Stimulated activated CD4-positive, alpha-beta T cell treated with anti-CD3 and anti-CD28 coated beads, Interleukin-4, amount 100 ng/mL, for 24 hours (primary cell): Measurements from ENCODE around the gene ARPP19.
"Not testable (repeated sequence)": the region's sequence is repeated elsewhere in the genome, so short reads cannot be mapped to it uniquely, and the experiment has no call there.

ENCODE experiments used
- DNase-seq: peaks from one replicate; pipeline ENCODE4 v3.0.0-alpha.2; 2020

Gene ARPP19

DNA sequence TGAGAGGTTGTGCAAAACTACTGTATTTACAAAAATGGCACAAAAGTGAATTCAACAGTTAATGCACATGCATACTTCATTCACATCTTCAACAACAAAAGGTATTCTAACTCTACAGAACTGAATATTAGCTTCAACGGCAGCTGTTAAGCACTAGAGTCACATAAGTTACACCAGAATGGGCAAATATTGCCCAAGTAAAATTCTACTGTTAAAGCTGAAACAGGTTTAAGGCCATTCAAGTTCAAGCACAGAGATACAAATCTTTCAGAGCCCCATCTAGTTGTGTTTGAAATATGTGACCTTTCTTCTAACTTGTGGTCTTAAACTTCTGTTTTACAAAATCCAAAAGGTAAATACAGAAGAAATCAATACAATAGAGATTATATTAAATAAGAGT lies 17.6 kb downstream of the ARPP19 start:
- not testable (repeated sequence) for DNase-seq

DNA sequence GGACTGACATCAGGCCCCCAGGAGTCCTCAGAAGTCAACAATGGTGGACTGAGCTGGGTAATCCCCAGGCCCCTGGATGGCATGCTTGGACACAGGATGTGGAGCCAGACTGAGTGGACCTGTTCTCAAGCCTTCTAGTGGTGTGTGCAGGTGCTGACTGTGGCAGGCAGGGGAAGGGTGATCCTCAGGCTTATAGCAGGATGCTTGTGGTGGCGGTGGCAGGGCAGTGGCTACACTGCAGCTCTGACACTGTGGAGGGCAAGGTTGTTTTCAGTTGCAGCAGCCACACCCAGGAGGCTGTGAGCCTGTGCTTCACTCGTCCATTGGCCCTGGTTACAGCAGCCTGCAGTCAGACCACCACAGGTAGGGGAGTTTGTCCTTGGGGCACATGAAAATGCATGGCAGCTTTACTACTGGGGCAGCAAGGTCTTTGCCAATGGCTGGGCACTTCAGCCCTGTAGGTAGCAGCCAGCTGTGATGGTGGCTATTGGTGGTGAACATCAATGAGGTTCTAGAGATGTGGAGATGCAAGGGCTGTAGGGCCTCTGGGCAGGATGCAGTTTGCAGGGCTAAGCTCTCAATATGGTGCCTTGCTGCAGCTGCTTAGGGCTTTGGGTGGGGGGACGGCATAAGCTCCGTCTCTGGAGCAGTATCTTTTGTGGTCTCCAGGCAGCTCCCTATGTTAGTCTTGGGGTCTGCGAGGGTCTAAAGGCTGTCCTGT lies 22.6 kb downstream of the ARPP19 start:
- no peak for DNase-seq

DNA sequence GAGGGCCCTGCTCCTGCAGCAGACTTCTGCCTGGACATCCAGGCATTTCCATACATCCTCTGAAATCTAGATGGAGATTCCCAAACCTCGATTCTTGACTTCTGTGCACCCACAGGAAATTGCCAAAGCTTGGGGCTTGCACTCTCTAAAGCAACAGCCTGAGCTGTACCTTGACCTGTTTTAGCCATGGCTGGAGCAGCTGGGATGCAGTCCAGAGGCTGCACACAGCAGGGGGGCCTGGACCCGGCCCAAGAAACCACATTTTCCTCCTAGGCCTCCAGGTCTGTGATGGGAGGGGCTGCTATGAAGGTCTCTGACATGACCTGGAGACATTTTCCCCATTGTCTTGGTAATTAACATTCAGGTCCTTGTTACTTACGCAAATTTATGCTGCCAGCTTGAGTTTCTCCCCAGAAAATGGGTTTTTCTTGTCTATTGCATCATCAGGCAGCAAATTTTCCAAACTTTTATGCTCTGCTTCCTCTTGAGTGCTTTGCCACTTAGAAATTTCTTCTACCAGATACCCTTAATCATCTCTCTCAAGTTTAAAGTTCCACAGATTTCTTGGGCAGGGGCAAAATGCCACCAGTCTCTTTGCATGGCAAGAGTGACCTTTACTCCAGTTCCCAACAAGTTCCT lies 28.3 kb downstream of the ARPP19 start:
- DNase-seq = no peak

DNA sequence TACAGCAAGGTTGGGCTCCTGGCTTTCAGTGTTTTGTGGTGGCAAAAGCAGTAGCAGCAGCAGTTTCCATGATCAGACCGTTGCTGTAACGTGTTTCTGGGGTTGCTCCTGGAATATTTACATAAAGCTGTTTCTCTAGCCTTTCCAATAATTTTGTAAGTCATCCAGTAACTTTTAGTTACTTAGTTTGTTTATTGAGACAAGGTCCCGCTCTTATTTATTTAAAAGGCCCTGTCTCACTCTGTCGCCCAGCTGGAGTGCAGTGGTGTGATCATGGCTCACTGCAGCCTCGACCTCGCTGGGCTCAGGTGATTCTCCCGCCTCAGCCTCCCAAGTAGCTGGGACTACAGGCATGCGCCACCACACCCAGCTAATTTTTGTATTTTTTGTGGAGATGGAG lies 31.4 kb downstream of the ARPP19 start:
- DNase-seq = no peak

DNA sequence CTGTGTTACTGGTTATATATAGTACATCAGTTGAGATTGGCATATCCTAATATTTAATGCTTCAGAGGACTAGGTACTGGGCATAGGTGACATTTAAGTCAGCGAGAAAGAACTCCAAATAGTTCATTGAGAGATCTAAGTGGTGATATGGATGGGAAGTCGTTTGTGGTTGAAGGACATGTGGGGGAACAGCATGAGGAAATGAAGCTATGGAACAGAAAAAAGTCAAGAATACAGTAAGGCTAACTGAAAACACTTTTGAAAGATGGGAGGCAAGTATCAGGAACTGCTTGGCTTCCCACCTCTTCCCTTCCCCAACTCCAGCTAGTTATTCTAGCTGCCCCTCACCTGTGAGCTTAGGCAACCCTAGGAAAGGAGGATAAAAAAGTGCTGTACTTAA lies 36.4 kb downstream of the ARPP19 start:
- DNase-seq = no peak

DNA sequence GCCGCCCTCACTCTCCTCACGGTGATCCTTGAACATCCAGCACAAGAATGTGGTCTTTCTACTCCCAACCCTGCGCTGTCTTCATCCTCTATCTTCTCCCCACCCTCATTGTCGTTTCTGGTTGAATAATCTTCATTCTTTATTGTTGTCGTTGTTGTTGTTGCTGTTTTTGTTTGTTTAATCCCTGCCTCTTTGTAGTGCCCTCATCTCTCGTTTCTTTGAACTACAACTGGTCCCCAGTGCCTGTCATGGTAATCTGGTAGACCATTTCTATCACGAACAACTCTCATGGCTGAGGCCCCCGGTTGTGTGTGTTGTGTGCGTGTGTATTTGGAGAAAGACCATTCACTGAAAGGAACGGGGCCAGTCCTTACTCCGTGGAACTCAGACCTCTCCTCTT lies 38.9 kb downstream of the ARPP19 start:
- no peak for DNase-seq

DNA sequence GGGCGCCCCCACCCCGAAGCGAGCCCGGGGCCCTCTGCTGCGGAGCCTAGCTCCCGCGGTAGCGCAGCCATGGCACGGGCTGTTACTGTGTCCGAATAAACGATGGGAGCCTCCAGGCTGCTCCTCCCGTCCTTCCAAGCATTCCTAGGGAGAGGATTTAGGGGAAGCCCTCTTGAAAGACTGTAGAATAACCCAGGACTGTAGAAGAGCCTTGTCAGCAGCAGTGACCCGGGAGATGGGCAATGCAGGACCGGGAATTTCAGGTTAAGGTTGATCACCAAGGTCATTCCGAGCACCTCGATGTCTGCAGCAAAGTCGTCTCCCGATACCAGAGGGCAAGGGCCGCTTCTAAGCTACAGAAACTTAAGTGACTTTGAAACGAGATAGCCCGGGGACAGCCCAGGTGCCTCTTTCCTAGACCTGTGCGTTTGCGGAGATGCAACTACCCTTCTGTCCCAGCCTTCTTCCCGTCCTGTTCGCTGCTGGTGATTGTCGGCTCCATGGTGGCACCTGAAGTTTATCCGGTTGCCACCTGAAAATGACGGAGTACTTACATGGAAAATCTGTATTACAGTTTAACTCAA lies 39.4 kb downstream of the ARPP19 start:
- DNase-seq = peak; percentile 22

DNA sequence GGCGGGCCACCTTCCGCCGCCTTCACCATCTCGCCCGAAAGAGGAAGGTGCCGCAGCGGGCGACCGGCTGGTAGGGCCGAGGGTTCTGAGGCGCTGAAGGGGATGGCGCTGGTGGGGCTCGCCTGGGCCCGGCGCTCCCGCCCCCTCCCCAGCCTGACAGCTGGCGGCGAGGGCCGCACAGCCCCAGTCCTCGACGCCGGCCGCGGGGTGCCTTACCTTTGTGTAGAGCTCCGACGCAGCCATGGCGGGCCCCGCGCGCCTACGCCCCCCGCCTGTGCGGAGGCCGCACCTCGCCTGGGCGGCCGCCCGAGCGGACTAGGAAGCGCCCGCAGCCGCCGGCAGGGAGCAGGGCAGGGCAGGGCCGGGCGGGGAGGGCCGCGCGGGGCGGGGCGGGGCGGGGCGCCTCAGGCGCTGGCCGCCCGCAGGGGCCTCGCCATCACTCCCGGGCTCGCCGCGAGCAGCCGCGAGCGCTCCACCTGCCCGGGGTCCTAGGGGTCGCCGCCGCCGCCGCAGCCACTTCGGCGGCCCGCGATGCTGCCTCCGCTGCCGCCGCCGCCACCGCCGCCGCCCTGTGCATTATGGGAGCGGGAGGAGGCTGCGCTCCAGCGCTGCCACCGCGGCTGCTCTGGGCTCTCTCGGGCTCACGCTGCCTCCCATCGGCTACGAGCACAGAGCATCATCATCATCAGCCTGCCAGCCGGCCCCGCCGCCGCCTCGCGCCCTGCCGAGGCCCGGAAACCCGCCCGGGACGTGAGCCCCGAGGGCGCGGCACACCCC lies 40.1 kb downstream of the ARPP19 start, which contains the start of gene MYO5A:
MYO5A (minus strand) TSS at position 317 of the 777 bp plus-strand sequence; CDS start at position 243, 74 bp downstream.
- DNase-seq = peak; percentile 79

DNA sequence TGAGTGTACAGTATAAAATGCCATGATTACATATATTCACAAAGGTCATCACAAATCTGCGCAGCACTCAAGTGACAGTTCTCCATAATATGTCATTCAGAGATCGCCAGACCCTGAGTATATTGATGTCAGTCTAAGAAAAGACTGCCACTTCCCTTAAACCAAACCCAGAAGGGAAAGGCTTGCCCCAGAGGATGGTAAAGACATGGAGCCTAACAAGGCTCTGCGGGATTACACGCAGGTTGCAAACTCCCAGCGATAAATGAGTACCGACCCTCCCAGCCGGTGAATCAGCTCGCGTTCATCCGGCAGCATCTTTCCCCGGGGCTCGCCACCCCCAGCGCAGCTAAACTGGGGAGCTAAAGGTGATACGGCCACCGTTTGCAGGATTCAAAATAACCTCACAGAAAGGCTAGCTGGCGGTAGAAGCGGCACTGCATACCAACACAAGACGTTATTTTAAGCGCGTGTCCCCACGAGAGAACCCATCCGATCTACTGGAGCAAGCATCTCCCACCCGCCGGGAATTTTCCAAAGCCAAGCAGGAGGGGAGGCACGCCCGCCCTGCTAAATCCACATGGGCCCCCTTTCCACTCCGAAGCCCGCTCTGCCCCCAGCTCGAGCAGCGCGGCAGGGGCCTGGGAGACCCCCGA lies 40.8 kb downstream of the ARPP19 start:
- DNase-seq = peak; percentile 48

DNA sequence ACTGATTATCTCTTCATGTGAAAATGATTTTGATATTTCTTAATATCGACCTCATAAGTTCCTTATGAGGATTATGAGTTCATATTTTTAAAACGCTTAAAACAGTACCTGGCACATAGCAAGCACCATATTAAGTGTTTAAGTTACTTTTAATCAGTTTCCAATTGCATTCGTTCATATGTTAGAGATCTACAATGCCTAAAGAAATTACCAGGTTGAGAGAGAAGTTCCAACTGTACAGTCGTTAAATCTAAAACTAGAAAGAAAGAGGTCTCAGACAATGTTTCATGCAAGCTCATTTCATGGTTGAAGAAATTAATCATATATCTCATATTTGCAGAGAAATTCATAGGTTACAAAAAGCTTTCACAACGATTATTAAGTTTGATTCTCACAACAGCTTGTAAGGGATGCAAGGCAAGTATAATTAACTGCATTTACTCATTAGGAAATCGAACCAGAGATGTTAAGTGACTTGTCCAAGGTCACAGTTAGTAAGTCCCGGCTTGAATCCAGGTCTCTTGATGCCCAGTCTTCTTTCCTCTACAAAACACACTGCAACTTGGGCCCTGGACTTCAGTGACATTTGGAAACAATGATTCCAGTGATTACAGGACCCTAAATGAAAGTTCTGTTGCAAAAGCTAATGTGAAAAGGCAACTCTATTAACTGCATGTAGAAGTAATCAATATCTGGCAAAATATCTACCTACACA lies 41.5 kb downstream of the ARPP19 start:
- DNase-seq = no peak

DNA sequence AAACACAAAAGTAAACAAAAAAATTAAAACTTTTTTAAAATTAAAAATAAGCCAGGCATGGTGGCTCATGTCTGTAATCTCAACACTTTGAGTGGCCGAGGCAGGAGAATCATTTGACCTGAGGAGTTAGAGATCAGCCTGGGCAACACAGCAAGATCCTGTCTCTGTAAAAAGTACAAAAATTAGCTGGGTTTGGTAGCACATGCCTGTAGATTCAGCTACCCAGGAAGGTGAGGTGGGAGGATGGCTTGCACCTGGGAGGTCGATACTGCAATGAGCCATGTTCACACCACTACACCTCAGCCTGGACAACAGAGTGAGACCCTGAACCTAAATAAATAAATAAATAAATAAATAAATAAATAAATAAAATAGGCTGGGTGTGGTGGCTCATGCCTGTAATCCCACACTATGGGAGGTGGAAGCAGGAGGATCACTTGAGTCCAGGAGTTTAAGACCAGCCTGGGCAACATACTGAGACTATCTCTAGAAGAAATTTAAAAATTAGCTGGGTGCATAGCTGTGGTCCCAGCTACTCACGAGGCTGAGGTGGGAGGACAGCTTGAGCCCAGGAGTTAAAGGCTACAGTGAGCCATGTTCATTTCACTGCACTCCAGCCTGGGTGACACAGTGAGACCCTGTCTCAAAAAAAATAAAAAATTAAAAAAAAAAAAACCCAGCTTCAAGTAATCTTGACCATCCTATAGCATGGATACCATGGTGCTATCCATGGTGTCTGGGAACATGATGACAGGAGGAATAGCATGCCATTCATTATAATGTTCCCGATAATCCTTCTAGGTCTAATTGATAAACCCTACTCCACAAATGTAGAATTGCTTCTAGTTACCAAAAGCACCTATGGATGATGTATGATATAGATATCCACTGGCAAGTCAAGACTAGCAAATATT lies 44.4 kb downstream of the ARPP19 start:
- DNase-seq = no peak

DNA sequence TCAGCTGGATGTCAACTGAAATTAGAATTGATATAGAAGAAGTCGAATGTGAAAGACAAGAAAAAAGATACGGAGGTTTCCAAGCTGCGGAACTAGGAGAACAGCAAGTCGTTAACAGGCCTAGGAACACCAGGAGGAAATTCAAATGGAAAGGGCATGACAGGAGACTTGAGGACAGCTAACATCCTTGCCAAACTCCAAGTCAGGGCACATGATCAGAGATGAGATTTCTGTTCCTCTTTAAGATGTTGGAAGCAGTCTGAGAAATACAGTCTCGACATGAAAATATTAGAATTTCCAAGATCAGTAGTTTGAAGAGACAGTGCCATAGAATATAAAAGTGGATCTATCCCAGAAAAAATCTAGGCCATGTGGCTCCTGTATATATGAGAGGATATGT lies 45.2 kb downstream of the ARPP19 start:
- no peak for DNase-seq

DNA sequence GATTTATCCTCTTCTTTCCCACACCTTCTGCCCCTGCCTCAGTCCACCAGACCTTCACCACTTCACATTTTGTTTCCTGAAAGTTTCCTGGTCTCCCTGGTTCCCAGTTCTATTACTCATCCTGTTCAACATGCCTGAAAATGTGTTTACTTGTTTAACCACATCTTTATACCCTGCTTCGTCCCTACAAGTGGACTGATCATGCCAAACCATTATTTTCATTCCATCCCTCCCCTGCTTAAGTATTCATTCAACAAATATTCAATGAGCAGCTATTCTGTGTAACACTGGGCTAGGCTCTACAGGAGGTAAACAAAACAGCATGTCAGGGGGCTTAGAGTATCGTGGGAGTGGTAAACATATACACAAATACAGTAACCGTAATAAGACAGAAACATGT lies 45.6 kb downstream of the ARPP19 start:
- DNase-seq = no peak

DNA sequence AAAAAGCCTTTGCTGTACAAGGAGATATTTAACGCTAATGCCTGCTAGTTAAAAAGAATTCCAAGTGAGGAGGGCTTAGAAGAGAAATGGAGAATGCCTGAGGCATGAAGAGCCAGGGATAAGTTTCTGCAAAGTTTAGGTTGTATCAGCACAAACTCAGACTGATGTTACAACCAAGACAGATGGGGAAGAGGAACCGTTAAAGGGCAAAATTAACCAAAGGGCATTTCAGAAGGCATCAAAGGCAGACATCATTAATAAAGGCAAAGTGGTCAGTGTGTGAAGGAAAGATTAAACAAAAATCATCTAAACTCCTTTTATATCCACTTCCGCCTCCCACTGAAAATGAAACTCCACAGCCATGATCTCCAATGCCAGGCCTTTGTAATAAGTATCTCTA lies 47.1 kb downstream of the ARPP19 start:
- no peak for DNase-seq

DNA sequence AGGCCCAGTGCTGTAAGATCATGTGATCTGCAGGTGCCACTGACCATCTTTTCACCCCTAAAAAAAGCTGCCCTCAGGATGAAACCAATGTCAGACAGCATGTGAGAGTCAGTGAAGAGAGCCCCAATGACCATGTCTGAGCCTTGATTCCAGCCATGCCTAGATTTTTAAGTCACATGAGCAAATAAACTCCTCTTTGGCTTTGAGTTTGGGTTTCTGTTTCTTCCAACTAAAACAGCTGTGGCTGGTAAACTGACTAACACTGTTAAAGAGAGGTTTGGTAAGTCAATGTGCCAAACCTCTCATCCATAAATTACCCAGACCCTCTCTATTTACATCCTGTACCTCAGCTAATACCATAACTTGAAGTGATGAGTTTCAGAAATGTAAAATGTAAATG lies 48.4 kb downstream of the ARPP19 start:
- DNase-seq = no peak

DNA sequence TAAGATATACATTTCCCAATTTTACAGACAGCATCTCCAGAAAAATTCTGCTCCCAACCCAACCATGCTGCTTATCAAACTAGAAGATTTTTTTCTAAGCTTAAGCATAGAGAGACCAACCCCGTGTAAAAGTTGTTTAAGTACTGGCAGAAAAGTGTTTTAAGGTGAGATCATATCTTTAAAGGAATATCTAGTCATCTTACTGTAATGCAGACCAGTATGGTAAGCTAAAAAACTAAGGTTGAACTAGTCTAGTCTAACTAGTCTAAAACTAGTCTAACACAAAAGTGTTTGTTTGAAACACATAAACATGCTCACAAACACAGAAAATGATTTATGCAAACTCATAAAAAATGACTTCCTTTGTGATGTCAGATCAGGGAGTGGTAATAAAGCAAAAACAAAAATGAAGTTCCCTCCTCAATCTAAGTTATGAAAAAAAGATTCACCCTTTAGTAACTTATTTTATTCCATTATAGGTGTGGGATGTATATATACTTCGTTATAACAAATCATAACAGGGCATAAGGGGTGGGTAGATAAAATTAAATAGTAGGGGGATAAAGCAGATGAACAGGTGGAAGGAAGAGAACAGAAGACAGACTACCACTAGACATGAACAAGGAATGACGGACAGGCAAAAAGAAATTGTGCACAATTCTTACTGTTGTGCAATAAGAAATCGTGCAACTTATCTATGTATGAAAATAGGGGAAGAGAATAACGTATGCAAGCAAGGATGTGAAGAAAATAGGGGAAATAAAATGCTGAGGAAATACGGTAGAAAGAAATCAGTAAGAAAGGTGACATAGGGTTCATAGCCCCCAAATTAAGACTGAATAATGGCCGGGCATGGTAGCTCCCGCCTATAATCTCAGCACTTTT lies 50.1 kb downstream of the ARPP19 start:
- no peak for DNase-seq

DNA sequence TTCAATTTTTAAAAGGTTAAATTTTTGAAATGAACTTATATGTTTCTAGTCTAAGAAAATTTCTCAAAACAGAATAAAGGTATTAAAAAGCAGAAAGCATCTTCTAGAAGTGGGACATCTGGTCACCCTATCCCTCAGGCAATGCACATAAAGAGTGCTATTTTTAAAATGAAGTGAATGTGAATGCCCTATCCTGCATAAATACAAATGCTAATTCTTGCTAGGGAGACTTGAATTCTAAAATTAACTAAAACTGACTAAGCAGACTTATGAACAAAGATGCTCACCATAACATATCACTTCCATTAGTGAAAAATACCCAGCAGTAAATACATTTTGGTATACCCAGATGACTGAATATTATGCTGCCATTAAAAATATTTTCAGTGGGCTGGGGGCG lies 51.8 kb downstream of the ARPP19 start:
- DNase-seq = no peak

DNA sequence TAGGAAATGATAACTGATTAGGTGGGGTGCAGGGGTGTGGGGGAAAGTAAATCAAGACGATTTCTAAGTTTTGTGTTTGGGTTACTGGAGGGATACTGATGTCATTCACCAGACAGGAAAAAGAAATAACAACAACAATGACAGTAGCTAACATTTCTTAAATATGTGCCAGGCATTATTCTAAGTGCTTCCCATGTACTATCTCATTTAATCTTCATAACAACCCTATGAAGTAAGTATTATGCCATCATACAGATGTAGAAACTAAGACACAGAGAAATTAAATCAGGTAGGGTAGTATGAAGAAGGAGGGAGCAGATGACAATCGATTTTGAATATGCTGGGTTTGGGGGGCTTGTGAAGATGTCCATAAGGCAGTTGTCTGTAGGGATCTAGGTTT lies 53.5 kb downstream of the ARPP19 start:
- no peak for DNase-seq

DNA sequence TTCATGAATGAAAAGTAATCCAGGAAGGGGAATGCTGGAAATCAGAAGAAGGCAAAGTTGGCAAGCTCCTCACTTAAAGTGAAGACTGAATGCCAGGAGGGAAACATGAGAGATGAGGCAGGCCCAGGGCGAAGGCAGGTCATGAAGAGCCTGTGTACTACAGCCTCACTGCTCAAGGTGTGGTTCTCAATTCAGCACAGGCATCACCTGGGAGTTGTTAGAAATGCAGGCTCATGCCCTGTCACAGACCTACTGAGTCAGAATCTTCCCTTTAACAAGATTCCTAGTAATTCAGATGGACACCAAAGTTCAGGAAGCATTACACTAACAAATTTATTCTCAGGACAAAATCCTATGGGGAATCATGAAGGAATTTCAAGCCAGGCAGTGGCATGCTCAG lies 54.3 kb downstream of the ARPP19 start:
- DNase-seq = no peak

DNA sequence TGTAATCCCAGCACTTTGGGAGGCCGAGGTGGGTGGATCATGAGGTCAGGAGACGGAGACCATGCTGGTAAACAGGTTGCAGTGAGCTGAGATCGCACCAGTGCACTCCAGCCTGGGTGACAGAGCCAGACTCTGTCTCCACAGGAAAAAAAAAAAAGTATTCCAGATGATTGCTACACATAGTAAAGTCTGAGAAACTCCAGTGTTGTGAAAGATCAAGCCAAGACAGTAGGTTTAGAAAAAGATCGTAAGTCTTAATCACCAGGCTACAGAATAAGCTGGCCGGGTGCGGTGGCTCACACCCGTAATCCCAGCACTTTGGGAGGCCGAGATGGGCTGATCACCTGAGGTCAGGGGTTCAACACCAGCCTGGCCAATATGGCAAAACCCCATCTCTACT lies 56.0 kb downstream of the ARPP19 start:
- not testable (repeated sequence) for DNase-seq
